Ureter (tissue), 1 donor: ENCODE measurements around the gene ACSM6. TPM values are rescaled to one million over a fixed set of nuclear protein-coding genes. Genes with fewer than 3 reads are reported as not detected.

Experiments used
- DNase-seq: peaks from one replicate; pipeline ENCODE4 v3.0.0-alpha.2; 2020; ENCODE audit warnings: low spot score
- total RNA-seq: library from RNA; stranded (reverse); gene quantifications from one replicate; pipeline ENCODE4 v1.2.4, GENCODE V29; 2023
- donor health status: DM: yes; HTN: yes; CAD: no.

The ACSM6 gene
- total RNA-seq, 1 donor from 2014 or later, result 1.8 TPM

GRCh38 chr10:95273393-95274312 lies 79.6 kb downstream of the ACSM6 start:
- peak; percentile 61 for DNase-seq

- peak; percentile 43 for DNase-seq
Measured at GRCh38 chr10:95275726-95276366, 81.8 kb downstream of the ACSM6 start.

- peak; percentile 34 for DNase-seq
Measured at GRCh38 chr10:95276367-95277200, 82.5 kb downstream of the ACSM6 start.

DNA sequence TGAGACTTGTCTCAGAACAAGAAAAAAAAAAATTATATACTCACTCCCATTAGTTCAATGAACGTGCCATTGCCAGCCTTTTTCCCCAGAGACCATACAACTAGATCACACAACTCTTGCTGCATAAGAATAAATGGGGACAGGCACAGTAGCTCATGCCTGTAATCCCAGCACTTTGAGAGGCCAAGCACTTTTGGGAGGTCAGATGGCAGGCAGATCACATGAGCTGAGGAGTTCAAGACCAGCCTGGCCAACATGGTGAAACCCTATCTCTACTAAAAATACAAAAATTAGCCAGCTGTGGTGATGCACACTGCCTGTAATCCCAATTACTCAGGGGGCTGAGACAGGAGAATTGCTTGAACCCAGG lies 83.1 kb downstream of the ACSM6 start:
- DNase-seq, result peak; percentile 42

- no peak for DNase-seq
Measured at GRCh38 chr10:95277614-95278013, 83.6 kb downstream of the ACSM6 start.

Other genes with a start within 250 kb of the ACSM6 start
- gene CYP2C8, start 124.7 kb upstream of the ACSM6 start, total RNA-seq, result 1.6 TPM
- 405 TPM for gene PDLIM1, start 96.8 kb downstream of the ACSM6 start, total RNA-seq